ENCODE results near the gene ARFGEF2.

GRCh38 chr20:48920527-48921167 is 864 bp upstream of the ARFGEF2 start:
- TF ChIP-seq, protein P1, sequence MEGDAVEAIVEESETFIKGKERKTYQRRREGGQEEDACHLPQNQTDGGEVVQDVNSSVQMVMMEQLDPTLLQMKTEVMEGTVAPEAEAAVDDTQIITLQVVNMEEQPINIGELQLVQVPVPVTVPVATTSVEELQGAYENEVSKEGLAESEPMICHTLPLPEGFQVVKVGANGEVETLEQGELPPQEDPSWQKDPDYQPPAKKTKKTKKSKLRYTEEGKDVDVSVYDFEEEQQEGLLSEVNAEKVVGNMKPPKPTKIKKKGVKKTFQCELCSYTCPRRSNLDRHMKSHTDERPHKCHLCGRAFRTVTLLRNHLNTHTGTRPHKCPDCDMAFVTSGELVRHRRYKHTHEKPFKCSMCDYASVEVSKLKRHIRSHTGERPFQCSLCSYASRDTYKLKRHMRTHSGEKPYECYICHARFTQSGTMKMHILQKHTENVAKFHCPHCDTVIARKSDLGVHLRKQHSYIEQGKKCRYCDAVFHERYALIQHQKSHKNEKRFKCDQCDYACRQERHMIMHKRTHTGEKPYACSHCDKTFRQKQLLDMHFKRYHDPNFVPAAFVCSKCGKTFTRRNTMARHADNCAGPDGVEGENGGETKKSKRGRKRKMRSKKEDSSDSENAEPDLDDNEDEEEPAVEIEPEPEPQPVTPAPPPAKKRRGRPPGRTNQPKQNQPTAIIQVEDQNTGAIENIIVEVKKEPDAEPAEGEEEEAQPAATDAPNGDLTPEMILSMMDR (IDR thresholded peaks at IDR 0.05): no peak
- TF ChIP-seq POLR2A (IDR thresholded peaks at IDR 0.05): no peak
